Dermis microvascular lymphatic vessel endothelial cell (primary cell): ENCODE measurements around the gene ABAT. TPM values are rescaled to one million over a fixed set of nuclear protein-coding genes. Genes with fewer than 3 reads are reported as not detected.
A peak's percentile ranks its signal among the peaks of the same experiment; 100 is the strongest.

Experiments
- DNase-seq, 2 donors: peaks; one replicate each; pipeline versions ENCODE4 v3.0.0 to v3.0.0-alpha.2; 2010; ENCODE audit warnings: low read depth in 2 of 2
- total RNA-seq: library from RNA; depleted of rRNA; stranded (reverse); fragments of >200 nt; gene quantifications from 2 replicates; pipeline ENCODE4 v1.2.1, GENCODE V29; 2014

ABAT gene
- total RNA-seq, 1 donor from 2014 or later = 1.2 TPM

DNA sequence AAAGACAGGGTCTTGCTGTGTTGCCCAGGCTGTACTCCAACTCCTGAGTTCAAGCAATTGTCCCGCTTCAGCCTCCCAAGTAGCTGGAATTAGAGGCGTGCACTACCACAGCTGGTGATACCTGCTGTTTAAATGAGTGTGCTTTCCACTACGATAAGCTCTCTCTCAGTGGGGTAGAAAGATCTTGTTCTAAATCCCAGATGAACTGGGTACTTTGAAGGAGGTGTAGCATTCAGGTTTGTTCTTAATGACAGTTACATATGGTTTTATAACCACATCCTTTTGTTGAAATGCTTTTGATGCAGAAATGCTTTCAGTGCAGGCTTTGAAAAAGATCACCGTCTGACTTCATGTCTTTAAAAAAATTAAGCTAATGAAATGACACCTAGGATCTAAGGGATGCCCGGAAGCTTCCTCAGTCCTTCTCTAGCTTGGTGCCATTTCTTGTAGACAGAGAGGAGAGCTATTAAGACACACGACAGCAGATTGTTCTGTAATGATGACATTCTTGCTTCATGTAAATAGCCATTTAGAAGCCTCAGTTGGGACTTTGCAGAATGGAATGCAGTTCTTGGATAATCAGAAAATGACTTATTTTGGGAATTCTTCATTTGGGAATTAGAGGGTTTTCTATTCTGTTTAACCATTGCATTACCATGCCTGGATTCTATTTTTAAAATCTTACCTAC lies 142.7 kb downstream of the ABAT start:
- no peak for DNase-seq

- no peak for DNase-seq
These were observed 144.3 kb downstream of the ABAT start for GRCh38 chr16:8818504-8819270.

GRCh38 chr16:8819411-8820034 lies 145.1 kb downstream of the ABAT start:
- DNase-seq = no peak

DNA sequence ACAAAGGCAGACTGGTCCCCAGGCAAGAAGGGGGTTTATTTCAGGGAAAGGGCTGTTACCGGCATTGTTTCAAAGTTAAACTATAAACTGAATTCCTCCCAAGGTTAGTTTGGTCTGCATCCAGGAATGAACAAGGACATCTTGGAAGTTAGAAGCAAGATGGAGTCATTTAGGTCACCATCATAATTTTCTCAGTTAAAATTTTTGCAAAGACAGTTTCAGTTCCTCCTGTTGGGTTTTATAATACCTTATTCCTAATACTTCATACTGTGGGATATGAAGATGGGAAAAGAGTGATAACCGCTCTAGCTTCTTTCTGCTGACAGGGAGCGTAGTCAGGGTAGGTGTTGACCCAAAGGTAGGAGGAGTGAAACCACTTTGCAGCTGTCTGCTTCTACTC lies 148.0 kb downstream of the ABAT start:
- DNase-seq = no peak

DNA sequence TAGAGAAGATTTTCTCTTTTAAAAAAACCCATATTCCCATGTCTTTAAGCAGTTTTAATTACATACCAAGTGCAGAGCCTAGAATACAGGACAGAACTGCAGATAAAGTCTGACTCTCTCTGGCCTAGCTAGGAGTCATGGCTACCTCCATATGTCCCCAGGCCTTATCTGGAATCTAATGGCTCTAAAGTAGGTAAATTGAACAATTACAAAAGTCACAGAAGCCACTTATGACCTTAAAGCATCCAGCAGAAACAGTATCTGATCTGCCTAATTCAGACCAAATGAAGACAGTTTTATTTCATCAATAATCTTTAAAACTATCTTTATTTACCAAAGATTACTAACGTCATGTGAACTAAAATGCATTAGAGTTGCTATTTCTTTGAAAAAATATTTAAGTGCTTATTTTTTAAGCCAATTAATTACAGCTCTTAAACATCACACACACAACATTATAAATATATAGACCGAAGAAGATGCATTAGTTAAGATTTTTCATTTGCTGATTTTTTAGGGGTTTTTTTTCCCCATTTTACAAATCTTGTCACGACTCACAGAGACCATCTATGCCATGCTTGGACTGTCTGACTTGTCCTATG lies 152.0 kb downstream of the ABAT start:
- DNase-seq = no peak

- peak in 1 of 2 donors; percentile 66 for DNase-seq
These were observed 154.2 kb downstream of the ABAT start for GRCh38 chr16:8828541-8829165.

DNA sequence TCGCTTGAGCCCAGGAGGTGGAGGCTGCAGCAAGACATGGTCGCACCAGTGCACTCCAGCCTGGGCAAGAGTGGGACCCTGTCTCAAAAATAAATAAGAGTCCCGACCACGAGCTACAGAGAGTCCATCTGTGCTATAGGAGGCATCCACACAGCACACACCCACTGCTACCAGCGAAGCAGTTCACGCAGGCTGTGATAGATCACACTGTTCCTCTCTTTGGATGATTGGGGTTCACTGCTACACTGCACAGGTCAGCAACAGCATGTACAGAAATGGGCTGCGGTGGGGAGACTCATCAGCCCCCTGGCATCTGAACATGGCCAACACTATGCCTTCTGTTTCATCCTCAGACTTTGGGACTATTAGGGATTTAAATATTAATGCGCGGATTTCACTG lies 157.0 kb downstream of the ABAT start:
- DNase-seq = no peak

GRCh38 chr16:8831871-8832716 lies 157.7 kb downstream of the ABAT start:
- DNase-seq = no peak

DNA sequence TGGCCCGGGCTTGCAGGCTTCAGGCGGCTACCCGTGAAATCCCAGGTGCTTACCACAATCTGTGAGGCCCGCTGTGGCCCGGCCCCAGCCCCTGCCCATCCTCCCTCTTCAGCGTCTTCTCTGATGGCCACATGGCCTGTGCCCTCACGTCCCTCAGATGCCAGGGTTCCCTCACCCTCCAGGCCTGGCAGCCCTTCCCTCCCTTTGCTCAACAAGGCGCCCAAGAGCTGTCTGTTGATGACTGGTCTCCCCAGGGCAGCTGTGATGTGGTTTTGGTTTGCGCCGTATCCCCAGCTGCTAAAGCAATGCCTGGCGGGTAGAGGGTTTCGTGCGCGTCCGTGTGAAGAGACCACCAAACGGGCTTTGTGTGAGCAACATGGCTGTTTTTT lies 158.3 kb downstream of the ABAT start:
- DNase-seq = no peak

Other genes starting within 250 kb of the ABAT start
- not detected in 2 replicates for gene TMEM114, start 84.1 kb upstream of the ABAT start, total RNA-seq
- gene METTL22, start 52.9 kb upstream of the ABAT start, total RNA-seq = 8.9 and 14.9 TPM in 2 replicates
- 4.4 and 4.8 TPM in 2 replicates for gene TMEM186, start 123.0 kb downstream of the ABAT start, total RNA-seq
- 13.5 and 17.8 TPM in 2 replicates for gene PMM2, start 123.2 kb downstream of the ABAT start, total RNA-seq
- 148 and 152 TPM in 2 replicates for gene CARHSP1, start 194.4 kb downstream of the ABAT start, total RNA-seq
- not detected in 2 replicates for gene LITAFD, start 207.7 kb downstream of the ABAT start, total RNA-seq